Stomach (tissue), 9 donors: ENCODE results near the gene SNAP47. TPM values are rescaled to one million over a fixed set of nuclear protein-coding genes. Genes with fewer than 3 reads are reported as not detected.

Source experiments
- DNase-seq, 2 donors: peaks; one replicate each; pipeline versions ENCODE4 v3.0.0 to v3.0.0-alpha.2; 2013 to 2019
- H3K27ac ChIP-seq, 5 donors: fragments of 200-600 bp in 4 of 5; sonication (generic) in 4 of 5; one replicate each; pipeline ENCODE4 v1.5.1; 2013 to 2019; ENCODE audit warnings: mild to moderate bottlenecking in 1 of 5, moderate library complexity in 1 of 5
- H3K27me3 ChIP-seq, 3 donors: fragments of 200-600 bp; sonication (generic); one replicate each; pipeline ENCODE4 v1.5.1; 2017 to 2019; ENCODE audit warnings: mixed run types in 1 of 3
- H3K36me3 ChIP-seq, 4 donors: fragments of 200-600 bp; sonication (generic); 1 replicate in 3 of 4; 2 replicates in 1 of 4; pipeline ENCODE4 v1.5.1; 2016 to 2019
- H3K4me1 ChIP-seq, 4 donors: fragments of 200-600 bp; sonication (generic); one replicate each; pipeline ENCODE4 v1.5.1; 2016 to 2019
- H3K4me3 ChIP-seq, 4 donors: fragments of 200-600 bp; sonication (generic) in 3 of 4; one replicate each; pipeline ENCODE4 v1.5.1; 2016 to 2019; ENCODE audit warnings: mild to moderate bottlenecking in 1 of 4
- H3K9me3 ChIP-seq, 4 donors: fragments of 200-600 bp; sonication (generic); one replicate each; pipeline ENCODE4 v1.5.1; 2016 to 2019
- EP300 ChIP-seq: sonication (generic); formaldehyde crosslinking; IDR thresholded peaks from one replicate; pipeline ENCODE4 v1.6.1; 2017; ENCODE audit warnings: antibody characterized with exemption
- POLR2A ChIP-seq, 4 donors: fragments of 450-650 bp; IDR thresholded peaks; one replicate each; pipeline ENCODE4 v1.6.1; 2016; ENCODE audit warnings: antibody characterized with exemption in 4 of 4, control low read depth in 2 of 4, mild to moderate bottlenecking in 1 of 4, moderate library complexity in 1 of 4
- POLR2AphosphoS5 ChIP-seq, 3 donors: sonication (generic); formaldehyde crosslinking; IDR thresholded peaks; one replicate each; pipeline ENCODE4 v1.6.1; 2016; ENCODE audit warnings: antibody characterized with exemption in 3 of 3
- WGBS, 5 donors: extraction: QIAGEN DNeasy Blood & Tissue Kit in 3 of 5; methylation state at CpG; one replicate each; pipeline versions ENCODE4 v1.1.5 to v1.1.7; 2013 to 2018; 5-methylcytosine and 5-hydroxymethylcytosine counted together
- intact Hi-C: fragments of 100-400 bp; cut with DNase I; formaldehyde crosslinking; loops from one replicate; pipeline ENCODE4 v1.15.1; 2023; ENCODE audit warnings: low total_unique reads
- polyA plus RNA-seq, 3 donors: library from polyadenylated mRNA; stranded (reverse); fragments of 200-250 nt; gene quantifications; one replicate each; pipeline ENCODE4 v1.2.3, GENCODE V29; 2013
- total RNA-seq, 5 donors: library from RNA; depleted of rRNA; stranded (reverse); fragments of >200 nt; gene quantifications; one replicate each; pipeline versions ENCODE4 v1.1.0 to v1.2.3, GENCODE V29; 2014 to 2016
- TF ChIP-seq, protein P1 (sequence below), 7 experiments: fragments of 450-650 bp in 4 of 7; fragments of 200-600 bp in 3 of 7; sonication (generic) in 3 of 7; IDR thresholded peaks; one replicate each; pipeline ENCODE4 v1.5.1; 2016 to 2019; ENCODE audit warnings: antibody characterized with exemption in 7 of 7, control low read depth in 2 of 7, mild to moderate bottlenecking in 1 of 7
- donor health status: healthy with polysubstance abuse.
- donor health status: Bipolar disorder and iron deficiency.
- donor health status: healthy.

SNAP47 gene
- total and polyA plus RNA-seq, 8 donors: 13.7 to 117 (median 27.3) TPM

DNA sequence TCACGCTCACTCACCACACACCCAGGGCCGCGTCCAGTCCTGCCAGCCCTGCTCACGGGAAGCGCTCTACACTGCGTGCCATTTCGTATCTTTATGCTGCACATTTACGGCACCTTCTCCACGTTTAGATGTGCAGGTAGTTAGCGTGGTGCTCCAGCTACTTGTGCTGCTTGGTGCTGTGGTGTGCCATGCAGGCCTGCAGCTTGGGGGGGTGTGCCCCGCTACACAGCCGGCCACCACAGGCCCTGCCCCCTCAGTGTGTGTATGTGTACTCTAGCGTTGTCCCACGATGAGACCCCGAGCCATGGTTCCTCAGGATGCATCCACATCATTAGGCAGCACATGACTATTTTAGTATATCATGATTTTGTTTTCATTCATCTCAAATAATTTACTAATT, 38.3 kb downstream of the SNAP47 start:
- H3K4me1 ChIP-seq: peaks cover 0 to 25% (median 7%) of the 10 kb centered on the region in 4 donors
- no peak overlapping the region for H3K27ac ChIP-seq
- H3K27me3 ChIP-seq: no peaks in the 10 kb centered on the region
- H3K9me3 ChIP-seq: no peaks in the 10 kb centered on the region
- 85 to 94% (median 90%) methylated on average over 15 of the region's 15 CpGs for WGBS, 5 donors
- DNase-seq: no peak
- peaks cover 10 to 79% (median 57%) of the 10 kb centered on the region in 4 donors for H3K36me3 ChIP-seq
- TF ChIP-seq POLR2AphosphoS5 (IDR thresholded peaks at IDR 0.05) (no peak), EP300 (no peak), POLR2A (IDR thresholded peaks at IDR 0.05) (no peak)
- TF ChIP-seq, protein P1, sequence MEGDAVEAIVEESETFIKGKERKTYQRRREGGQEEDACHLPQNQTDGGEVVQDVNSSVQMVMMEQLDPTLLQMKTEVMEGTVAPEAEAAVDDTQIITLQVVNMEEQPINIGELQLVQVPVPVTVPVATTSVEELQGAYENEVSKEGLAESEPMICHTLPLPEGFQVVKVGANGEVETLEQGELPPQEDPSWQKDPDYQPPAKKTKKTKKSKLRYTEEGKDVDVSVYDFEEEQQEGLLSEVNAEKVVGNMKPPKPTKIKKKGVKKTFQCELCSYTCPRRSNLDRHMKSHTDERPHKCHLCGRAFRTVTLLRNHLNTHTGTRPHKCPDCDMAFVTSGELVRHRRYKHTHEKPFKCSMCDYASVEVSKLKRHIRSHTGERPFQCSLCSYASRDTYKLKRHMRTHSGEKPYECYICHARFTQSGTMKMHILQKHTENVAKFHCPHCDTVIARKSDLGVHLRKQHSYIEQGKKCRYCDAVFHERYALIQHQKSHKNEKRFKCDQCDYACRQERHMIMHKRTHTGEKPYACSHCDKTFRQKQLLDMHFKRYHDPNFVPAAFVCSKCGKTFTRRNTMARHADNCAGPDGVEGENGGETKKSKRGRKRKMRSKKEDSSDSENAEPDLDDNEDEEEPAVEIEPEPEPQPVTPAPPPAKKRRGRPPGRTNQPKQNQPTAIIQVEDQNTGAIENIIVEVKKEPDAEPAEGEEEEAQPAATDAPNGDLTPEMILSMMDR (IDR thresholded peaks at IDR 0.05): no peak
- no peak overlapping the region for H3K4me3 ChIP-seq
- intact Hi-C loops: no loop called here

GRCh38 chr1:227774051-227774731, 39.0 kb downstream of the SNAP47 start:
- TF ChIP-seq EP300 (no peak), POLR2AphosphoS5 (IDR thresholded peaks at IDR 0.05) (no peak), POLR2A (IDR thresholded peaks at IDR 0.05) (no peak)
- TF ChIP-seq, protein P1 (IDR thresholded peaks at IDR 0.05): no peak
- intact Hi-C loops: no loop called here
- Histone ChIP-seq H3K9me3 (no peaks in the 10 kb centered on the region), H3K27ac (peak overlapping the region in 1 of 5 donors; percentile 80), H3K4me3 (no peak overlapping the region), H3K27me3 (no peaks in the 10 kb centered on the region), H3K4me1 (peaks cover 0 to 25% (median 7%) of the 10 kb centered on the region in 4 donors), H3K36me3 (peaks cover 4 to 77% (median 50%) of the 10 kb centered on the region in 4 donors)
- DNase-seq: peak in 1 of 2 donors; percentile 37
- WGBS, 5 donors: 82 to 94% (median 87%) methylated on average over 11 to 13 of the region's 13 CpGs

DNA sequence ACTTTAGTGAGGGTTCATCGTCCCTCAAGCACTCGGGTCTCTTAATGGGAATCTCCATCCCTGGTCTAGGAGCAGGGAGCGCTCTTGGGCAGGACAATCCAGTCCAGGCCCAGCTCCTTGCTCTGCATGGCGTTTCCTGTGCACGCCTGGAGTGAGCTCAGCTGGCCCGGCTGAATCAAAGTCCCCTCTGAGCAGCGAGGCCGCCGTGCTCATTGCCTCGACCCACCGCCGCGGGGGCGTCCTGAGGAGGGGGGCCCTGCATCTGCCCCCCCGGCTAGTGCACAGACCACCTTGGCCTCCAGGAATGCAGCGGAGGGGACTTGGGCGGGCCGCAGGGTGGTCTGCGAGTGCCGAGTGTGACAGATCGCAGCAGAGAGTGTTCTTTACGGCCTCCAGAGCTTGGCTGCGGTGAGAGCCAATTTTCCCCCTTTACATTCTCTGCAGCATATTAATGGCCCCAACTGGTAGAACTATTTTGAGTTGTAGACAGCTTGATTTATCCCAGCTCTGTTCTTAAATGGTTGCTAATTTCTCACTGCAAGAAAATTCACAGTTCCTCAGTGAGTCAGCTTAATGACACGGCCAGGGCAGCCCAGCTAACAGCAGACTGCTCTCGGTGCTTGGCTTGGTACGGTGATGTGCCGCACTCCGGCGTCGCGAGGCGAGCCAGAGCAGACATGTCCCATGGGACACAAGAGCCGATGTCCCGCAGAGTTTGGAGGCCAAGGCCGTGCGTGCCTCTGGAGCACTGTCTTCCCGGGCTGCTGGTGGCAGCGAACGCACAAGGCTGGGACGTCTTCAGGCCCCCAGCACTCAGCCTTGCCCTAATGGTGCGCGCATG, 39.8 kb downstream of the SNAP47 start:
- peak overlapping the region in 2 of 5 donors; percentile 65 to 80 for H3K27ac ChIP-seq
- intact Hi-C loops: no loop called here
- DNase-seq: peak in 1 of 2 donors; percentile 63
- no peaks in the 10 kb centered on the region for H3K27me3 ChIP-seq
- WGBS, 5 donors: 80 to 94% (median 87%) methylated on average over 25 to 42 of the region's 42 CpGs
- H3K9me3 ChIP-seq: no peaks in the 10 kb centered on the region
- TF ChIP-seq POLR2AphosphoS5 (IDR thresholded peaks at IDR 0.05) (peak in 1 of 3 donors; percentile 56), POLR2A (IDR thresholded peaks at IDR 0.05) (no peak)
- H3K4me1 ChIP-seq: peaks cover 0 to 25% (median 7%) of the 10 kb centered on the region in 4 donors
- H3K4me3 ChIP-seq: no peak overlapping the region
- H3K36me3 ChIP-seq: peaks cover 0 to 77% (median 47%) of the 10 kb centered on the region in 4 donors

GRCh38 chr1:227775841-227776240, 40.6 kb downstream of the SNAP47 start:
- 92 to 98% (median 96%) methylated on average over 7 to 10 of the region's 10 CpGs for WGBS, 5 donors
- H3K4me1 ChIP-seq: peaks cover 0 to 25% (median 7%) of the 10 kb centered on the region in 4 donors
- intact Hi-C loops: no loop called here
- TF ChIP-seq, protein P1 (IDR thresholded peaks at IDR 0.05): no peak
- no peak for TF ChIP-seq POLR2AphosphoS5 (IDR thresholded peaks at IDR 0.05)
- no peak for TF ChIP-seq EP300
- TF ChIP-seq POLR2A (IDR thresholded peaks at IDR 0.05): no peak
- peak overlapping the region in 2 of 5 donors; percentile 65 to 80 for H3K27ac ChIP-seq
- no peaks in the 10 kb centered on the region for H3K9me3 ChIP-seq
- H3K27me3 ChIP-seq: no peaks in the 10 kb centered on the region
- H3K4me3 ChIP-seq: no peak overlapping the region
- peaks cover 0 to 77% (median 47%) of the 10 kb centered on the region in 4 donors for H3K36me3 ChIP-seq
- DNase-seq: no peak
